HG03378 (cell line): Measurements from ENCODE around the gene ABHD17A.

ENCODE experiments used
- ATAC-seq: cut with Tn5 transposase; IDR thresholded peaks from one replicate; pipeline ENCODE4 v1.9.1; 2021; ENCODE audit warnings: mild to moderate bottlenecking, moderate library complexity; ENCODE audit not compliant: unreplicated experiment

ABHD17A gene

DNA sequence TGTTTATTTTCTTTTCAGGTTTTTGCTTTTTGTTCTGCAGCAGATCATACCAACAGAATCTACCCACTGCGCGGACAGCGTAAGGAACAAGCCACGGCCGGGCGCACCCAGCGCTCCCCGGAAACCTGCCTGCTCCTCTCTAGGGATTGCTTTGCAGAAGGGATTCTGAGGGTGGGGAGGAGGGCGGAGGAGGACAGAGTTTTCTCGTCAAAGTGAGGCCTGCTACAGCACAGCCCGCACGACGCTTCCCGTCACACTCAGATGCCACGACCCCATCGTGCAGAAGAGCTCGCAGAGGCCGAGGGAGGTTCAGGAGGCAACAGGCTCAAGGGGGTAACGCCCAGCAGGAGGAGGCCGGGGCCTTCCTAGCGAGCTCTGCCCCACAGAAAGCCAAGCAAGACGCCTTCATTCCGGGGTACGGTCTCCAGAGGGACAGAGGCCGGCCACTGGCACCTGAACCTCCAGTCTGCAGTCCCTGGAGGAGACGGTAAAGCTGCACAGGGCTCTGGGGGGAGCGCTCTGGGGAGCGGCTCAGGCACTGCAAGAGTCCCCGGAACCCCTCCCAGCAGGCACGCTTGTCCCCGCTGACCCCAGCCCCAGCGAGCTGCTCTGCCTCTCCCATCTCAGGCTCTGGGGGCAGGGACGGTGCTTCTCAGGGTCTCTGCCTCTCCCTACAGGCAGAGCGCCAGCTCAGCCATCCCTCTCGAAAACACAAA lies 43.9 kb downstream of the ABHD17A start:
- no peak for ATAC-seq

DNA sequence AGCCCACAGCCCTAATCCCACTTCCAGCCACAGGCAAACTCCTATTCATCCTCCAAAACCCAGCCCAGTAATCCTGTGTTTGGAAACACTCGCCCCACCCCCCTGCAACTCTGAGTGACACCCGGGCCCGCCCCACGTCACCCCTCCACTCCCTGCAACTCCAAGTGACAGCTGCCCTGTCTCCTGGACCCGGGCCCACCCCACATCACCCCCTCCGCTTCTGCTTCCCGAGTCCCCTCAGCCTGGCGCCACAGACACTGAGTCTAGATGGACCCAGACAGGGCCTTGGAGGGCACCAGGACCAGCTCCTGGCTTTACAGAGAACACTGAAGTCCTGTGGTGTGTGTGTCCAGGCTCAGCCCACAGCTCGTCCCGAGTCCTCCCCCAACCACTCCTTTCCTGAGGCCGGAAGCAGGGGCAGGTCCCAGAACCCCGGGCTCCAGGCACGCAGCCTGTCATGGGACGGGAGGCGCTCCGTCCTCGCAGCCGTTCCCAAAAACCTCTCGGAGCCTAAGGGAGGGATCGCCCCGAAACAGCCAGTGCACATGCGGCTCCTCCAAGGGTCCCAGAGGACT lies 44.7 kb downstream of the ABHD17A start:
- no peak for ATAC-seq

DNA sequence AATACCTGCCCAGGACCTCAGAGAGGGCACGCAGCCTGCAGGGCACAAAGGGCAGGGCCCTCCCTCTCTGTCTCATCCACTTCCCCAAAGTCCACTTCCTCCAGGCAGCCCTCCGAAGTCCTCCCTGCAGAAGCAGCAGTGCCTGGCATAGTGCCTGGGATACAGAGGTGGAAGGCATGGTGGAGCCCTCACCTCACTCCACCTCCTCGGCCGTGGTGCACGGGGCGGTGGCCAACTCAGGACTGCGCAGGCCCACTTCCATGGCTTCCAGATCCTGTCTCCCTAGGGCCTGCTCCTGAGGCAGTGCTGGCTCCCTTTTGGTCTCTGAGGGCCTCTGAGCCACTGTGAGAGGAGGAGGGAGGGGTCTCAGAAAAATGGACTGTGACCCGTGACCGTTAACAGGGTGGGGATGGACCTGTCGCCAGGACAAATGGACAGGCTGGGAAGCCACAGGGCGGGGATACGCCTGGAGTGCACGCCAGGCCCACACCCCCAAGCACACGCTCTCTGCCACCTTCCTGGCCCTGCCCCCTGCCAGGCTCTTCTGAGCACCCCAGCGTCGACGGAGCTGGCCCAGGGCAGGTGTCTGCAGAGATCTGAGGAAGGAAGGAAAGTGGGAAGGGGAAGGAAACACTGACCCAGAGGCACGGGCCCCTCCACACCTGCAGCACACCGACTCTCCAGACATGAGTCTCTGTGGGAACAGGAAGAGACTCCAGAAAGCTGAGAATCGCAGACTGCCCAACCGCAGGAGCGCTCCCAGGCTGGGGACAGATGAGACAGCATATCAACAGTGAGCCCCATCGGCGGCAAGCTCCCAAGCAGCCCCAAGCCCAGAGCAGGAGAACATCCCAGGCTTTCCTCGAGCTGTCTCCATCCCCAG lies 45.4 kb downstream of the ABHD17A start:
- ATAC-seq, result no peak

DNA sequence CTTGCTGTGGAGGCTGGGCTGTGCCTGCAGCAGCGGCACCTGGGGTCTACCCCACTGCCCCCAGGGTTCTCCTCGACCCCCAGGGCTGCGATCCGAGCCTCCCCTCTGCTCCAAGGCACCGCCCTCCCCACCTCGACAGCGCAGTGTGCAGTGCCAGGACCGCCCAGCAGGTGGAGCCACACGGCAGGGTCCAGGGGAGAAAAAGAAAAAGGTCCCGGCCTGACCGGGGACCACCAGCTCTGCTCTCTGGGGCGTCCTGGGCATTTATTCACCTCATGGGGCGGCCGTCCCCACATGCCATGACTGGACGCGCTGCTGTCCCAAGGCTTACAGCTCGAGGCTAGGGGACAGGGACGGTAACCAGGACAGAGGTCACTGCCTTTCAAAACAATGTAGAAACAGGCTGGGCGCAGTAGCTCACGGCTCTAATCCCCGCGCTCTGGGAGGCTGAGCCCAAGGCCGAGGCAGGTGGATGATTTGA lies 47.6 kb downstream of the ABHD17A start:
- no peak for ATAC-seq

DNA sequence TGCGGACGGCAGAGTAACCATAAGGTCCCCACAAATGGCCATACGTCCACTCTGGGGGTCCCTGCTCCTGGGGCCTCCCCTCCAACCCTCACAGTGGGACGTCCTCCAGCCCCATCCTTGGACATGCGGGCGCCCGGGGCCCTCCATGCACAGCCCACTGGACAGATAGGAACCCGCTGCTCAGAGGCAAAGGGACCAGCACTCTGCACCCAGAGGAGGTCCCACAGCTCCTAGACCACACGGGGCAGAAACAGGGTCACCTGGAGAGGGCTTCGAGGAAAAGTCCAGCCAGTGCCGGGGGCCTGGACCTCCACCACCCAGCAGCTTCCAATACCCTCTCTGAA lies 48.1 kb downstream of the ABHD17A start:
- ATAC-seq, result no peak

DNA sequence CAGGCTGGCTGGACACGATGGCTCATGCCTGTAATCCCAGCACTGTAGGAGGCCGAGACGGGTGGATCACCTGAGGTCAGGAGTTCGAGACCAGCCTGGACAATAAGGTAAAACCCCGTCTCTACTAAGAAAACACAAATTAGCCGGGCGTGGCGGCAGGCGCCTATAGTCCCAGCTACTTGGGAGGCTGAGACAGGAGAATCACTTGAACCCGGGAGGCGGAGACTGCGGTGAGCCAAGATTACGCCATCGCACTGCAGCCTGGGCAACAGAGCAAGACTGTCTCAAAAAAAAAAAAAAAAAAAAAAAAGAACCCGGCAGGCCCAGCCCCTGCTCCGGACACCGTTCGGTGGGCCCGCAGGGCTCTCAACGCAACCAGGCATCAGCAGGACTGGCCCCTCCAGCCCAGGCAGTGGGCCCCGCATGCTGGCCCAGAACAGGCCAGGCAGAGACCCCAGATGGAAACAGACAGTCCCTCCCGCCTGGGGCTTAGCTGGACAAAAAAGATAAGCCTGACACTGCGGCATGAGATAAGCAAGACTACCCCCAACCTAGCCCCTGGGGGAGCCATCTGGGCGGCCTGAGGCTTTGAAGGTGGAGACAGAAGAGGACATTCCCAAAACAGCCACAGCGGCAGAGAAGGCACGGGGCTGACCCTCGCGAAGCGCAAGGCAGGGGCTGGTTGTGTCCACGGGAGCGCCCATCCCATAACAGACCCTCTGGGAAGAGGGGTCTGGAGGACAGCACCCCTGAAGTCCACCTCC lies 48.7 kb downstream of the ABHD17A start:
- ATAC-seq, result no peak

DNA sequence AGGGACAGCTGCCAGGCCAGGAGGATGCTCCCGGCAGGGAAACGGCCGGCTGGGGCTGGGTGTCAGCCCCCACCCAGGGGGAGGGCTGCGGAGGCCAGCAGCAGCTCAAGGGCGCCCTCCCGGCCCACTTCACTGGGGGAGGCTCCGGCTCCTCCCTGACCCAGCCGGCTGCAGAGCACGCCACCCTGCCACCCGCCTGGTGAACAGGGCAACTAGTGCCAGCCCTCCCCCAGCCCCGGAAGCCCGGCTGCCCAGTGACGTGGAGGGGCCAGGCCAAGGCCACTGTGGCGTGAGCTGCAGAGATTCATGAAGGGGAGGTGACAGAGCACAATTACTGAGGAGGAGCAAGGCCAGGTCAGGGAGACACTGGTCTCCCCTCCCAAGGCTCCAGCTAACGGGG lies 51.8 kb downstream of the ABHD17A start:
- no peak for ATAC-seq

DNA sequence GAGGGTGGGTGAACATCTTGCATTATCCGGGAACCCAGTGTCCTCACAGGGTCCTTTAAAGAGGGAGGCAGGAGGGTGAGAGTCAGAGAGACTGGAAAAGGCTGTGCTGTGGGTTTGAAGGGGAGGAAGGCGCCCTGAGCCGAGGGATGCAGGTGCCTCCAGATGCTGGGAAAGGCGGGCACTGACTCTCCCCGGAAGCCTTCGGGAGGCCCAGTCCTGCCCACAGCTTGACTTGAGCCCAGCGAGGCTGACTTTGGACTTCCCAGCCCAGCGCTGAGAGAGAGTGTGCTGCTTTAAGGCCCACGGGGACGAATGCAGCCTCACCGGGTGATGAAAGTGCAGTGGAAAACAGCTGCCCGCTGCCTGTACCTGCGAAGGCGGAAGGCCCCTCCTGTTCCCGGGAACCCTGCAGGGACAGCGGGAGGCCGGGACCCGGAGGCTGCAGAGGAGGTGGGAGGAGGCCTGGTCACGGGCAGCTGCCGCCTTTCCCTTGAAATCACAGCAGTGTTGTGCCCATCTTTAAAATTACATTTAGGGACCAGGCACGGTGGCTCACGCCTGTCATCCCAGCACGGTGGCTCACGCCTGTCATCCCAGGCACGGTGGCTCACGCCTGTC lies 53.1 kb downstream of the ABHD17A start:
- no peak for ATAC-seq

DNA sequence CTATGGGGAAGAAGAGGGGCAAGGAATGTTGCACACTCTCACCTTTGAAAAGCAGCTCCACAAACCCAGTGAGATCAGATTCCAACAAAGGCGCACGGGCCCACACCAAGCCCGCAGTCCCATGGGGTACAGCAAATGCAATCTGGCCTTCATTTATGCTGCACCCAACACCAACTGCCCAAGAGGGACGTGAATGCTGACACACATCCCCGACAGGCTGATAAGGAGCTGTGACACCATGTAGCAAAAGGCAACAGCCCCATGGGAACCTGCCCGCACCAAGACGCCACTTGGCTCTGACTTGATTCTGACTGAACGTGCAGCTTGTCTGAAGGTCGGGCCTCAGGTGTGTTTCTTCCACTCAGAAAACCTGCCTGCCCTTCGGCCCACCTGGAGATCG lies 54.3 kb downstream of the ABHD17A start:
- ATAC-seq, result no peak

DNA sequence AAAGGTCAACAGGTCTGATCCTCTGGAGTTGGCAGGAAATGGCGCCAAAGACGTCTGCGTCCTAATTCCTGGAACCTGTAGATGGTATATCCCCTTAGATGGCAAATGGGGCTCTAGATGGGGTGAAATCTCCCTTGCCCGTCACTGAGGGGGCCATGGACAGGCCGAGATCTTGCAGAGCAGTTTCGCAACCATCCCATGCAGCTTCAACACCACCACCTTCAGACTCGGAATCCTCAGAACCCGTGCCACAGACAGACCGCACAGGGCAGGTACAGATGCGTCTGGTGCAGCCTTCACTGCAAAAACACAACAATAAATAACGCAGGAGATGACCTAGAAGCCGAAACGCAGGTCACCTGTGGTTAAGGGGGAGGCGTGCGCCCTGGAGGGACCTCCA lies 54.7 kb downstream of the ABHD17A start:
- no peak for ATAC-seq

DNA sequence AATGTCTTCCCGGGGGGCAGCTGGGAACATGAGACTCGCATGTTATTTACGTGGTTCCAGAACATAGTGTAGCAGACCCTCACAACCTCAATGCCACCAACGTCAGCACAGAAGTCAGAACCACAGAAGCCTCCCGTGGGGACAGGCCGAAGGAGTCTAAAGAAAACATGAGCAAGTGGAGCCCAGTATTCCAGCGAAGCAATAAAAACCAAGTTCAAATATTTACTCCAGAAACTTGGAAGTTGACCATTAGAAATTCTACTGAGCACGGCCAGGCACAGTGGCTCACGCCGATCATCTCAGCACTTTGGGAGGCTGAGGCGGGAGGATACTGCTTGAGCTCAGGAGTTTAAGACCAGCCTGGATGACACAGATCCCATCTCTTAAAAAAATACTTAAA lies 55.3 kb downstream of the ABHD17A start:
- no peak for ATAC-seq

DNA sequence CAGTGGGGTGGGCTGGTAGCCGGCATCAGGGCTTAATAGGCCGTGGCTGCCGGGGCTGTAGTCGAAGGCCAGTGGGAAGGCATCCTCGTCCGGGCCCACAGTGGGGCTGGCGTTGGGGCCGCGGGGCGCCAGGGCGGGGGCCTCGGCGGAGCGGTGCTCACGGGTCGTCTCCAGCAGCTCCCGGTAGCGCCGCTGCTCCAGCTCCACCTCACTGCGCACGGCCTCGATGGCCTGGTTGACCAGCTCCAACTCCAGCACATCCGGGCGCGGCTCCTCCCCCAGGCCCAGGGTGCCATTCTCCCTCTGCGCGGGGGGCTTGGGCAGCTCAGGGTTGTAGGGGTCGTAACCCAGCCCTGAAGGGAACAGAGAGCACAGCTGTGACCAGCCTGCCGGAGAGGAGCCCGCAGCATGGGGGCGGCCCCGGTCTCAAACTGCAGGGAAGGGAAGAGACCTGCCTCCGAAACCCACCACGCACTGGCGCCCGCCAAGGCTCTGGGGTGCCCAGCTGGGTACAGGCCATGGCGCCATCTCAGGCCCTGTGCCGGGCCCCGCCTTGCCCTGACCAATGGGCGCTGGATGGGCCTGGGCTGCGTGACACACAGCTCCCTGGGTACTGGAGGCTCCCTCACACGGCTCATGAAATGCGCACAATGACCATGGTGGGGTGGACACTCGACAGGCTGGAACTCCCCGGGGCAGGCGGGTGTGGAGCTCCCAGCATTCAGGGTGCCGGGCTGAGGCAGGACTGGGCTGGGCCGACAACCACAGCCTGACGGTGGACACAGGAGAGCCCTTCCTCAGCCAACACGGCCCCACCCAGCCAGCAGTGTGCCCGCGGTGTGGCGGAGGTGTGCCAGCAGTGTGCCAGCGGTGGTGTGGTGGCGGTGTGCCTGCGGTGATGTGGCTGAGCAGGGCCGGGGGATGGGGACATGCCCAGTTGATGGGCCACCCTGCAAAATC lies 56.7 kb downstream of the ABHD17A start:
- no peak for ATAC-seq

DNA sequence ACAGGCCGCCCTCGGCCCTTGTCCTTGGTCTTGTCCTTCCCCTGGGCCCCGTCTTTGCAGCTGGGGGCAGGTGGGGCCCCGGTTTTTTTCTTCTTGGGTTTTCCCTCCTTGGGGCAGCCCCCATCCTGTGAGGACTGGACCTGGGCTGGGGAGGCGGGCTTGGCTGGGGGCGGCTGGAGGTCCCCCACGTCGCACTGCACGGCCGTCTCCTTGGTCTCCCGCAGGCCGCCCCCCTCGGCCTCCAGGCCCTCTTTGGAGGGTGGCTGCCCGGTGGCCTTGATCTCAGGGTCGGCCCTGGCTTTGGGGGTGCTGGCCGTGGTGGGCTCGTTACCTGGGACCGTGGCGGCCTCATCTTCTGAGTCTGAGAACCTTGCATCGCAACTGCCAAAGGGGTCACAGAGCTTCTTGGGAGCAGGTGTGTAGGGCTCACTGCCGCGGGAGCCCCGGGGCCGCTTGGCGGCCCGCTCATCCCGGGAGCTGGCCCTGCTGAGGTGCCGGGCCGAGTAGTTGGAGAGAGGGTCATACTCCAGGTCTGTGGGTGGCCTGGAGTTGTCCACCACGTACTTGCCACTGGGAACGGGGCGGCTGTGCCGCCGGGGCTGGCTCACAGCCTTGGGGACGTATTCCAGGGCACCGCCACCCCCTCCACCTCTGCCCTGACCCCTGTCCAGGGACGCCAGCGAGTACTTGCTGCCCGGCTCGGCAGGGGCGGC lies 57.6 kb downstream of the ABHD17A start:
- ATAC-seq, result no peak
